Sigmoid colon (tissue), 4 donors: ENCODE measurements around the gene GTF3C4.

ENCODE experiments used
- POLR2A ChIP-seq, 2 donors: fragments of 450-650 bp; IDR thresholded peaks; one replicate each; pipeline ENCODE4 v1.6.1; 2016; ENCODE audit warnings: antibody characterized with exemption in 2 of 2, mild to moderate bottlenecking in 2 of 2, moderate library complexity in 2 of 2
- POLR2AphosphoS5 ChIP-seq, 4 donors: sonication (generic); formaldehyde crosslinking; IDR thresholded peaks; one replicate each; pipeline ENCODE4 v1.6.1; 2017; ENCODE audit warnings: antibody characterized with exemption in 4 of 4
- TF ChIP-seq, protein P1 (sequence below), 4 experiments: fragments of 450-650 bp in 3 of 4; fragments of 200-600 bp in 1 of 4; IDR thresholded peaks; one replicate each; pipeline ENCODE4 v1.5.1; 2016 to 2019; ENCODE audit warnings: antibody characterized with exemption in 4 of 4, mild to moderate bottlenecking in 3 of 4, moderate library complexity in 2 of 4

DNA sequence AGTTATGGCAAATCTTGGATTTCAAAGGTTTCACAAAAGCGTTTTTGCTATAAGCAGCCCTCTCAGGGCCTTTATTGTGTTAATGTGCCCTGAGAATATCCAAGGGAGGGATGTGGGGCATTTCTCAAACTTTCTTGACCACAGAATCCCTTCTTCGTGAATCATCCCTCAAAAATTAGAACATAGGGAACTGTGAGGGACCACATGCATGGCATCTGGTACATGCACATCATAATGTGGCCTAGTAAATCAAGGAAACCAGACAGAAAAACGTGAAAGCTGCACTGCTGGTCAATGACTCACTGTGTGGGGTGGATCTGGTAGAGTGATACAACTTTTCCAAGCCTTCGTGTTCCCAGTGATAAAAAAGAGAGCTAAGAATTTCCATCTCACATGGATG, 22.9 kb upstream of the GTF3C4 start:
- TF ChIP-seq, protein P1, sequence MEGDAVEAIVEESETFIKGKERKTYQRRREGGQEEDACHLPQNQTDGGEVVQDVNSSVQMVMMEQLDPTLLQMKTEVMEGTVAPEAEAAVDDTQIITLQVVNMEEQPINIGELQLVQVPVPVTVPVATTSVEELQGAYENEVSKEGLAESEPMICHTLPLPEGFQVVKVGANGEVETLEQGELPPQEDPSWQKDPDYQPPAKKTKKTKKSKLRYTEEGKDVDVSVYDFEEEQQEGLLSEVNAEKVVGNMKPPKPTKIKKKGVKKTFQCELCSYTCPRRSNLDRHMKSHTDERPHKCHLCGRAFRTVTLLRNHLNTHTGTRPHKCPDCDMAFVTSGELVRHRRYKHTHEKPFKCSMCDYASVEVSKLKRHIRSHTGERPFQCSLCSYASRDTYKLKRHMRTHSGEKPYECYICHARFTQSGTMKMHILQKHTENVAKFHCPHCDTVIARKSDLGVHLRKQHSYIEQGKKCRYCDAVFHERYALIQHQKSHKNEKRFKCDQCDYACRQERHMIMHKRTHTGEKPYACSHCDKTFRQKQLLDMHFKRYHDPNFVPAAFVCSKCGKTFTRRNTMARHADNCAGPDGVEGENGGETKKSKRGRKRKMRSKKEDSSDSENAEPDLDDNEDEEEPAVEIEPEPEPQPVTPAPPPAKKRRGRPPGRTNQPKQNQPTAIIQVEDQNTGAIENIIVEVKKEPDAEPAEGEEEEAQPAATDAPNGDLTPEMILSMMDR (IDR thresholded peaks at IDR 0.05), result no peak
- TF ChIP-seq POLR2A (IDR thresholded peaks at IDR 0.05) (no peak), POLR2AphosphoS5 (IDR thresholded peaks at IDR 0.05) (no peak)
